NCI-H1105 (cell line): ENCODE results near the gene RPLP2.
A peak's percentile ranks its signal among the peaks of the same experiment; 100 is the strongest.

Experiments used
- DNase-seq: peaks from one replicate; lab custom pipeline; 2025; lab: John Stamatoyannopoulos, UW

Gene RPLP2

DNA sequence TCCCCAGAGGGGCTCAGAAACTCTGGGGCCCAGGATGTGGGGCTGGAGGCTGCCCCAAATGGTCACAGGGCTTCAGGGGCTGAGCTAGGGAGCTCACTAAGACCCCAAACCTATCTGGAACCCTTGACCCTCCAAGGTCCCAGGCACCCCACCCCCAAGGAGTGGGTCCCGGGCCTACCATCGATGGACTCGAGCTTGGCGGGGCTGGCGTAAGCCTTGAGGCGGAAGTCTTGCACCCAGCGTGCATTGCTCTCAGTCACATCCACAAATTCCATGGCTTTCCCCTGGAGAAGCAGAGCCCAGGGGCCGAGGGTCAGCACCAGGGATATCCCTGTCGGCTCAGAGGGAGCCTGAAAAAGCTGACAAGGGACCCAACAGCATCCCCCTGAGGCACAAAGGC, 35.9 kb upstream of the RPLP2 start:
- no peak for DNase-seq

DNA sequence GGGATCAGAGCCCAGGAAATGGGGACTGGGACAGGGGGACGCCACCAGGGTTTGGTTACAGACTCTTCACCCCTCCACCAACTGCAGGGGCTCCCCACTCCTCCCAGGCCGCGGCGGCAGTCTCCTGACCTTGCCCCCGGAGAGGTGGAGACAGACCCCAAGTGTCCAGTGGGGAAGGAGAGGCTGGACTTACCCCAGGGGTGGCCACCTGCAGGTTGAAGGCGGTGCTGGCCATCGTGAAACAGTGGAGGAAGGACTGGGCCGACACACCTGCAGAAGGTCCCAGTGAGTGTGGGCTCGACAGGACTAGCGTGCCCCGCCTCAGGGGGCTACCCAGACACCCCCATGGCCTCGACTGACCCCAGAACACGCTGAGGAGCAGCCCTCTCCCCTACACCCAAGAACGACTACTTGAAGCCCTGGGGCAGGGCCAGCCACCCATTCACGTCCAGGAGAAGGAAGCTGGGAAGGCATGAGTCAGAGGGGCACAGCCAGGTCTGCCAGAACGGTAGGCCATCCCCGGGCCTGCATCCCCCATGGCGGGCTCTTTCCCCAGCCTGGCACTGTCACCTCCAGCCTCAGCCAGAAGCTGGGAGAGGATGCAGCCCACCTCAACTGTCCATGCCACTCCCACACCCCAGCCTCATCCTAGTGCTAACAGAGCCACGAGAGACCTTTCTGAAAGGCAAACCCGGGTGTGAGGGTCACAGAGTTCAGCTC, 34.7 kb upstream of the RPLP2 start:
- no peak for DNase-seq

DNA sequence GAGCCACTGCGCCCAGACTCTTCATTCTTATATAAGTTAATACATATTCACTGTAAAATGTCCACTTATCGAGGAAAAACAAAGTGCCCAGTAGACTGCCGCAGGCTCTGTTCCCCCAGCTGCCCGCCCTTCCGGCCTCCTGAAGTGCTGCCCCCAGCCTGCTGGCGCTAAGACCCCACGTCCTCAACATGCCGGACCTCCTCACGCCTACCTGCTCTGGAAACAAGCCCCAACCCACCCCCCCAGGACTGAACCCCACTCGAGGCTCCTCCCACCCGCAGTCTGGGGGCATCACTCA, 33.6 kb upstream of the RPLP2 start:
- no peak for DNase-seq

DNA sequence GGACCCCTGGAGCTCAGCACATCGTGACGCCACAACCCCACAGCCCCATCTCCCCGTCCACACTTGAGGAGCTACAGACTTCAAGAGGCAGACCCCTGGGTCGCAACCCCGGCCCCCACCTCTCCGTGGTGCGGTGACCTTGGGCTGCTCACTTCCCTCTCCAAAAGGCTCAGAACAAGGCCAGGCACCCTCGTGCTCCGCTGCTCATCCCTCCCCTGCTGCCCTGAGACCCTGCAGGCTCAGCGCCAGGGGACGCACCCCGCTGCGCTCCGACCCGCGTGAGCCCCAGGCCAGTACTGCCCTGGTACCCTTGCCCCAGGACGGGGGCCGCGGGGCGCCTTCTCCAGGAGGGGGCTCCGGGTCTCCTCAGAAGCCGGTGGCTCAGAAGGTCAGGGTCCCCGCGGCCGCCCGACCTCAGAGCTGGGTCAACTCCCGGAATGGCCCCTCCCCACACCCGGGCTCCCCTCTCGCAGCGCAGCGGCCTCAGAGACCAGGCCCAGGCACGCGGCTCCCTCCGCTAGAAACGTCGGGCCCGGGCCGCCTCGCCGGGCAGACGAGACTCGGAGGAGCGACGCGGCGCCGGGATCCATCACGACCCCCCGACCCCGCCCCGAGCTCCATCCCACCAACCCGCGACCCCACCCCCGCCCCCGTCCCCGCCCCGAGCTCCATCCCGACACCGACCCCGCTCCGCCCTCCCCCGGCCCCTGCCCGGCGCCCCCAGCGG, 33.0 kb upstream of the RPLP2 start:
- peak; percentile 38 for DNase-seq

DNA sequence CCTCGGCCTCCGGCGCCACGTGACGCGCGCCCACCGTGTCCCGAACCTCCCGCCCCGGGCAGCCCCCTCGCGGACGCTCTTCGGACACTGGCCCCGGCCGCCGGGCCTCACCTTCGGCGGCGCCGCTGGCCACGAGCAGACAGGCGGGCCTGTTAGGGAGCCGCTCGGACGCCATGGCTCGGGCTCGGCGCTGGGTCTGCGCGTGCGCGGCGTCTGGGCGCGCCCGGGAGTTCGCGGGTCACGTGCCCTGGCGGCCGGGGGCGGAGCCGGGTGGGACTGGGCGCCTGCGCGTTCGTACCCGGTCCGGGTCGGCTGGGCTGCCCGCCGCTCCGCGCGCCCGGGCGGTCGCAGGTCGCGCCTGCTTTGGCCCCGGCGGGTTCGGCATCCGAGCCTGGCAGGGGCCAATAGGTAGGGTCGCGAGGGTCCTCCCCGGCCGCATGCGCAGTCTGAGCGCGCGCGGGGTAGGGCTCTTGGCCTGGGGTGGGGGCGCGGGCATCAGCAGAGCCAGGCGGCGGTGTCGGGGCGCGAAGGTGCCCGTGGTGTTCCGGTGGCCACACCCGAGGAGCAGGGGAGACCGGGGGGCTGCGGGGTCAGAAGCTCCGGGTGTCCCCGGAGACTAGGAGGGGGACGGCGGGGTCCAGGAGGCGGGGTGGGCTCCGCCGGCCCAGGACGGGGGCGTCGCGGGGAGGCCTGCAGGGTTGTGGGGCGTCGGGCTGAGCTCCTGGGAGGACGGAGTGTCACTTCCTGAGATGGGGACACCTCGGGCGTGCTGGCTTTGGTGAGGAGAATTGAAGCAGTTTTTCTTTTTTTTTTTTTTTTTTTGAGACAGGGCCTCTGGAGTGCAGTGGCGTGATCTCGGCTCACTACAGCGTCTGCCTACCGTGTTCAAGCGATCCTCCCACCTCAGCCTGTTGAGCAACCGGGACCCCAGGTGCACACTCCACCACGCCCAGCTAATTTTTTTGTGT, 32.2 kb upstream of the RPLP2 start, which contains the start of gene GATD1:
Gene GATD1, minus strand, starts transcription at position 200 of the 968 bp plus-strand sequence. Its CDS starts 25 bp downstream, at position 175.
- DNase-seq: peak; percentile 81

DNA sequence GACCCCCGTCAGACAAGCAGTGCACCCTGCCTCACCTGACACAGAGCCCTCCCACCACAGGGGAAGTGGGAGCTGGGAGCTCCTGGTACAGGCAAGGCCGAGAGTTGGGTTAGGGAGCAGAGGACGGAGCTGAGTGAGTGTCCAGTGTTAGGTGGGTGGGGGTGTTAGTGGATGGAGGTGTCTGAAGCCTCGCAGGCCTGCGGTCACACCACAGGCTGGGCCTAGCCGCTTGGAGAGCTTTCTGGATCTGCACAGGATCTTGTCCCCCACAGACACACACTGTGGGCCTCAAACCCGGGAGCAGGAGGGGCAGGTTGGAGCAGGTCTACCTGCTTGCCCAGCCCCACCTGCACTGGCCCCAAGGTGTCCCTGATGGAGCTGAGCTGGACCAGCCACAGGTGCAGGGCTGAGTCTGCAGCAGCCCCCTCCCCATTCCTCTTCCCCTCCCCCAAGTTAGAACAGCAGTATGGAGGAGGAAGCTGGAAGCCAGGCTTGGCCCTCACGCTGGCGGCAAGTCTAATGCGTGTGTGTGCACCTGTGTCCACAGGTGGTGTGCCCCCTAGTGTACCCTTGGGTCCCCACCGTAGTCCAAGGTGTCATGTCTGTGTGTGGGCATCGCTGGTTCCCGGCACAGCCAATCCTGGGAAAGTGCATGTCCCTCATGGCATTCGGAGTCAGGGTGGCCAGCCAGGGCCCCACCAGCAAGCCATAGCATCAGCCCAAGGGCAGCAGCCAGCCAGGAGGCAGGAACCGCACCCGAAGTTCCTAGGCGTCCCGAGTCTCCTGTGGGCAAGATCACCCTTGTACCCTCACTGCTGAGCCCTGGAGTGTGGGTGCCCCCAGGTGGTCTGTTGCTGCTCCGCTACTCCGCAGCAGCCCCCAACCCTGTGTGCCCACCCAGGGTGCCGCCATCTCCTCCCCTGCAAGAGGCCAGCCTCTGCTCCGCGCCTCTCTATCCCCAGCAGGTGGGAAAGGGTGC, 30.5 kb upstream of the RPLP2 start:
- DNase-seq: no peak

DNA sequence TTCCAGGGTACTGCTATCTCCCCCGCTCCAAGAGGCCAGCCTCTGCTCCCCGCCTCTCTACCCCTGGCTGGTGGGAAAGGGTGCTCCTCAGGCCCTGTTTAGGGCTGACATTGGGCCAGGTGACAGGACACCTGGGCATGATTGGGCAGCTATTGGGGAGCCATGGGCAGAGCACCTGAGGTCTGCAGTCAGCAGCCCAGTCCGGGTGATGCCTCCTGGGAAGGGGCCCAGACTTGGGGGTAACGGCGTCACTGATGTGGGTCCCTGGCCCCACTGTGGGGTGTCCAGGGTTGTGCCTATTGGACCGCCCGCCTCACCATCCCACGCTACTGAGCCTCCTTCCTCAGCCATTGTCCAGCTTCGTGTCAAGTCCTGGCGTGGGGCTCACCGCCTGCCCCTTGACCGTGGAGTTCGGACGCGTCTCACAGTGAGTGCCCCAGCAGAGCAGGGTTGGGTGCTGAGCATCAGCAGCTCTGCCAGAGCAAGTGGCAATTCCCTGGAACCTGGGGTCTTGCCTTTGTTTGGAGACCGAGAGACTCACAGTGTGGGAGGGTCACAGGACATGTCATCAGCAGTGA, 29.7 kb upstream of the RPLP2 start:
- no peak for DNase-seq

DNA sequence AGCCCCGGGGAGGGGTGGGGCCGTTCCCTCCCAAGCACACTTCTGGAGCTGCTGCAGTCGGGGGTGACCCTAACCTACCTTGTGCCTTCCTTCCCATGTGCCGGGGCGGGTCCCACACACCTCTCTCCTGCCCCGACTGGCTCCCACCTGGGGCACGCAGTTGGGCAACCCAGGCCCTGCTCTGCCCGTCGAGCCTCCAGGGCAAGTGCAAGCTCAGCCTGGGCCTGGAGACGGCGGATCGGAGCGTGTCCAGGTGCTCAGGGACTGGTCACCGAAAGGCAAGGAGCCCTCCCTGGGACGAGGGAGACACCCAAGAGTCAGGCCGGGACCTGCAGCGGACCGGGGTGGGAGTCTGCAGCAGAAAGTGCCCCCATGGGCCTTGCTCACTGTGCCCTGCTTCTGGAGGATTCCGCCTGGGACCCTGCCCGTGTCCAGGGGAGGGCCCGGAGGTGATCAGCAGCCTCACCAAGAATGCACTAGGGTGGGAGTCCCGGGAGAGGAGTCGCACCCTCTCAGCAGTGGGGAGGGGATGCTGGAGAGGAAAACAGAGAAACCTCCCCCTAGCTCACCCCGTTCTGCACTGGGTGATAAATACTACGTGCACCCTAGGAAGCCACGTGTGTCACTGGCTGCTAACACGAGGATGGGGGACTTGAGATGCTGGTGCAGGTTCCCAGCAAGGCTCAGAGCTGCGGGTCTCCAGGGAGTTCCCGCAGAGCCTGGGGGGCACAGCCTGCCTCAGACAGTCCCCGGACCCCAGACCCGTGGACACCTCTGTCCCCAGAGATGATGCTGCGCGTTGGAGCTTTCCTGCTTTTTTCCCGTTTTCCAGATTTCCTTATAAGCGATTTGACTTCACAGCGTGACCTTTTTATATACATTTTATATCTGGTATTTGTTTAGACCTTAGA, 27.2 kb upstream of the RPLP2 start:
- no peak for DNase-seq

DNA sequence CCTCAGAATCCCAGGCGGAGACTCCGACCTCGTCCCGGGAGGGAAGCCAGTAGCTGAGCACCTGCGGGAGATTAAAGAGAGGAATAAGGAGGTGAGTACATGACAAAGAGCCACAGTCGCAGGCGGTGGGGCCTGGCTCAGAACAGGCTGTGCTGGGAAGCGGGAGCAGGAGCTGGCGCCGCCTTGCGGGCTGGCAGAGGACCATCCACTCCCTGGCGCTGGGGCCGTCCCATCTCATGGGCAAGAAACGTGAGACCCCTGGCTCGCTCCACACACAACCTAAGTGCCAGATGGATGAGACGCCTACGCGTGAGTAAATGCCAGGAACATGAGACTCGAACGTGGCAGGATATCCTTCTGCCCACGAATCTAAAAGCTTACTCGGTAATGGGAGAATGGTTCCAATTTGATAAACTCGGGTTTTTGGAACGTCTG, 26.2 kb upstream of the RPLP2 start:
- DNase-seq: peak; percentile 63

DNA sequence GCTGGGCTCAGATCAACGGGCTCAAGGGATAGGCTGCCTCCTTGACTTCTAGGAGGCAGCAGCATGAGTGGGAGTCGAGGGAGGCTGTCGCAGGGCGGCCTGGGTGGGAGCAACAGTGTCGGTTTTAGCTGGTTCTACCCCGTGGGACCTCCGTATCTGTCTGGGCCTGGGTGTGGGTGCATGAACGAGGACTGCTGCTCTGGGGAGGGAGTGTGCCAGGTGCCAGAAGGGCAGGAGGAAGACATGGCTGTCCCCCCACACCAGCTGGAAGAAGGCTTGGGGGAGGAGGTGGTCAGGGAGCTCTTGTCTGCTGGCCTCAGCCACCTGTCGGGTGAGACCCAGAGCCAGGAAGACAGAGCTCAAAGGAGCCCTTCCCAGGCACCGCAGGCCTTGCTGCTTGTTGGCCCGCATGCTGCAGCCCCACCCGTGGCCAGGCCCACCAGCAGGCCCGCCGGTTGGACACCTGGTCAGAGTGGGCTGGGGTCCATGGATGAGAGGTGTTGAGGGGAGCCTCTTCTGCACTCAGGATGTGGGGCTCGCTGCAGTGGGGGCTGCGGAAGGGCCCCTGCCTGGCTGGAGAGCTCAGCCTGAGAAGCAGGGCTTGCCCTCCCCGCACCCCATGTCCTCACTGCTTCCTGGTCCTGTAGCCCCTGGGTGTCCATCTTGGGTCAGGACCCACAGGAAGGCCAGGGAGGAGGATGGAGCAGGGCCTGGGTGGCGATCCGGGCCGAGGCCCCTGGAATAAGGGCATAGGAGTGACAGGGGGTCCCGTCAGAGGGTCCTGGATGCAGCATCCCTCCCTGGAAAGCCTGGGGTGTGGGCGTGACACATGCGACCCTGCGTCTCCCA, 23.3 kb upstream of the RPLP2 start:
- no peak for DNase-seq

DNA sequence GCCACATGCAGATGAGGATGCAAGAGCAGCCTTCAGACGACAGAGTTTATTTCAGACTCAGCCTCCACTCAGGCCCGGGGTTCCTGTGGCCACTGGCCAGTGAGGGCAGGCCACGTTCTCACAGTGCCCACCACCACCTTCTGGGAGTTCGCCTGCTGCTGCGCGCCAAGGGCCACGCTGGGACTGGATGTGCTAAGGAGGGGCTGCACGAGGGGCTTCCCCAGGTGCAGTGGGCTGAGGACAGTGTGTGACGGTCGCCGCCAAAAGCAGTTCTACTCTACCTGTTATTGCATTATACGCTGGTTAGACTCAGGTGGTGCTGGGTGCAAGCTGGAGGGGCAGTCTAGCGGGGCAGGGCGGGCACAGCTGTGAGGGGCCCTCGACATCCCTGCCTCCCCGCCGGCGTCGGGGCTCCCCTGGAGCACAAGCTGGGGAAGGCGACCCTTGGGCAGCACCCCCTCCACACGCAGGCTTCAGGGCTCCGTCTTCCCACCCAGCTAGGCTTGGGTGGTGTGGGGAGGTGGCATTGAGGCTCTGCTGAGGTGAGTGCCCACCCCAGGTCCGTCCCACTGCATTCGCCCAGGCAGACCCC, 22.6 kb upstream of the RPLP2 start:
- no peak for DNase-seq

DNA sequence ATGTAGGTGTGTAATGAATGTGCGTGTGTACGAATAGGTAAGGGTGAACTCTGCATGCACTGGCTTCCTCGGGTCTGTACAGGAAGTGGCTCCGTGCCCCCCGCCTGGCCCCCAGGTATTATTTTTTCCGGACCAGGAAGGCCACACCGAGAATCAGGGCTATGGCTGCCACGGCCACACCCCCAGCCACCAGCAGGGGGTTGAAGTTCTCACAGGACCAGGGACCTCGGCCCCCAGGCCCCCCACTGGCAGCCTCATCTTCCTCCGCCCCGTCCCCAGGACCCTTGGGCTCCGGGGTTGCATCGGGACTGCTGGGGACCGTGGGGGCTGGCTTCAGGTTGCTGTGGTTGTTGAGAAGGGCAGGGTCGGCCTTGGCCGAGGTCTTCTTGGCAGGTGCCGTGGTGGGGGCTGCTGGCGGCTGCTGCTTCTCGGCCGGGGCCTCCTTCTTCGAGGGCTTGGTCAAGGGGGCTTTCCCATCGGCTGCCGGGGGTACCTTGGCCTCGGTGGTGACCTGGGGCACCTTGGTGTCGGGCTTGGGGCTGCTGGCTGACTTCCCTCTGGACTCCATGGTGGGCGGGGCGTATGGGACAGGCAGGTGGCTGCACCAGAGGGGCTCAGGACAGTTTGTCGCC, 21.6 kb upstream of the RPLP2 start:
- DNase-seq: no peak

DNA sequence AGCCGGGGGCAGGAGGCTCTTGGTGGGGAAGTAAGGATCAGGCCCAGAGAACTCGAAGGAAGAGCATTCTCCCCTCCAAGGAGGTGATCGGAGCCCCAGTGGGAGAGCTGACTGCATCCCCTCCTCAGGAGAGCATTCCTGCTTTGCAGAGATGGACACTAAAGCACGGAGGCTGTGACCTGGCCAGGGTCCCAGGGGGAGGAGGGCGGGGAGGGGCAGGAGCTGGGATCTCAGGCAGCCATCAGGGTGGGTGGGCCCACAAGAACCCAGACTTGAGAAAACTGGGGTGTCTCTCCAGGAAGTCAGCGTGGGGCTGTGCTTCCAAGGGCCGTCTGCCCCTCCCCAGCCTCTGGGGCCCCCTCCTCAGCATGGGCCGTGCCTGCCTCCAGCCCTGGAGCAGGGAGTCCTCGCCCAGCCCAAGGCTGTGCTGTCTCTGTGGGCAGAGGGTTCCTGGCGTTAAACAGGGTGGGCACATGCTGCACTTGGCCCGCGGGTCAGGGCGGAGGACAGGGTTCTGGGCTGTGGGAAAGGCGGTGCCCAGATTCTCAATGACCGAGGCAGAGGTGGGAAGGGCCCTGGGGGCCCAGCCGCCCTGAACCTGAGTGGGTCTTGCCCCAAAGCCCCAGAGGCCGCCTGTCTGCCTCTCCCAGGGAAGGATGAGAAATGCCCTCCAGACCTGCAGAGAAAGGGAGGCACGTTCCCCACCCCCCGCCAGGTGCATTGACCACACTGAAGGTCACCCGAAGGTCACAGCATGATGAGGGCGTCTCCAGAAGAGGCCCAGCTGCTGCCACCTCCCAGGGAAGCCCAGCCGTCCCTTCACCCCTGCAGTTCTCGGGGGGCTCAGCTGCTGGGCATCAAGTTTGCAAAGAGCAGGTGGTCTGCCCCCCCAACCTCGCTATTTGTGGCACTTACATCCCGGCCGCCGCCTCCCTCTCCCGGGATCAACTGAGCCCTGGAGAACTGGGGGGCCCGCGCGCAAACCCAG, 20.5 kb upstream of the RPLP2 start:
- no peak for DNase-seq

DNA sequence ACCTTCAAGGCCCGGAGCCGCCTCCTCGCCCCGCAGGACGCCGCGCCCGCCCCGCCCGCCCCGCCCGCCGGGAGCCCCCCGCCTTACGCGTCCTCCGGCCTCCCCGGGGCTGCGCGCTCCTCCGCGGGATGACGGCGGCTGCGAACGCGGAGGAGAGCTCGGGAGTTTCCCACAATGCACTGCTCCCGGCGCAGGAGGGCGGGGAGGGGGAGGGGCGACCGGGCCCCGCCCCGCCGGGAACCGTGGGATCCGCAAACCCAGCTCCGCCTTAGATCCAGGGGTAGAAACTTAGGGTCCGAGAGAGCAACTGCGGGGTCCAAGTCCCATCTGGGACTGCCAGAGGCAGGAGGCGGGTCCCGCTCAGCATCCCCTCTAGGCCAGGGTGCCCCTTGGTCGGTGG, 19.8 kb upstream of the RPLP2 start, which contains the start of gene CEND1:
Gene CEND1, minus strand, starts transcription at position 148 of the 400 bp plus-strand sequence. CDS start 1,514 bp downstream, outside the sequence.
- peak; percentile 70 for DNase-seq

DNA sequence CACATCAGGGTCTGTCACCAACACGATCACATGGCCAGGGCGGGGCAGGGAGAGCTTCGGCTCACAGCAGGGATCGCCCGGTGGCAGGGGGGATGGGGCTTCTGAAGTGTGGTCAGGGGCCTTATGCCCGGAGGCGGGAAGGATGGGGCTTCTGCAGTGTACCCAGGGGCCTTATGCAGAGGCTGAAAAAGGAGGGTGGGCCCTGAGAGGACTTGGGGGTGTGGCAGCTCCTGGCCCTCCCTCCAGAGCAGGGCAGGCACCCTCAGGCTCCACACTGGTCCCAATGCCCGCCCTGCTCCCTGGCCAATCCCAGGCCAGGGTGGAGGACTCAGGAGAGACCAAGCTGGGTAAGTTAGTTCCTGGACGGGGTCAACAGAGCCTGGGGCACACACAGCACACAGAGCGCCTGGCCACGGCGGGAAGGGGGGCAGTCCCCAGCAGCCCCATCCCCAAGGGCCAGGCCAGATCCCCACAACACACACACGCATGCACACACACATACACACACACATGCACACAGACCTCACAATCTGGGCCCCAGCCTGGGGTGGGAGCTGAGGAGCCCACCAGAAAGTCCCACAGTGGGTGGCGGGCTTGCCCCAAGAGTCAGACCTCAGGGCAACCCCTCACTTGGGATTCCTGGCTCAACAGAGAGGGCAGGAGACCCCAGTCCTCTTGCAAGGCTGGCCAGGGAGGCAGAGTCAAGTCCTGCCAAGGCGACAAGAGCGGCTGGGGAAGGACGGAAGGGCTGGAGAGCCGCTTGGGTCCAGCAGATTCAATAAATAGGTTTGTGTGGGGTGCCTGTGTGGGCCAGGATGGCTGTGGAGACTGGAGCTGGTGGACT, 18.8 kb upstream of the RPLP2 start:
- no peak for DNase-seq
